Testis (tissue), 3 donors: ENCODE results near the gene KCND3. TPM values are rescaled to one million over a fixed set of nuclear protein-coding genes. Genes with fewer than 3 reads are reported as not detected.

Experiments used
- DNase-seq: peaks from one replicate; pipeline ENCODE4 v3.0.0-alpha.2; 2019
- H3K27ac ChIP-seq, 2 donors: fragments of 200-600 bp; sonication (generic); one replicate each; pipeline ENCODE4 v1.5.1; 2019
- H3K27me3 ChIP-seq: fragments of 200-600 bp; sonication (generic); one replicate; pipeline ENCODE4 v1.5.1; 2019
- H3K36me3 ChIP-seq: fragments of 200-600 bp; sonication (generic); one replicate; pipeline ENCODE4 v1.5.1; 2017; ENCODE audit warnings: low read depth; ENCODE audit errors: missing control alignments
- H3K4me1 ChIP-seq: fragments of 200-600 bp; sonication (generic); one replicate; pipeline ENCODE4 v1.5.1; 2019
- H3K4me3 ChIP-seq, 2 donors: fragments of 200-600 bp; sonication (generic); one replicate each; pipeline ENCODE4 v1.5.1; 2017 to 2019
- H3K9me3 ChIP-seq: fragments of 200-600 bp; sonication (generic); one replicate; pipeline ENCODE4 v1.5.1; 2017
- POLR2A ChIP-seq: fragments of 450-650 bp; IDR thresholded peaks from one replicate; pipeline ENCODE4 v1.6.1; 2017; ENCODE audit warnings: antibody characterized with exemption, mild to moderate bottlenecking, moderate library complexity
- whole genome bisulfite sequencing, 2 donors: methylation state at CpG; one replicate each; pipeline ENCODE4 v1.1.5; 2018; 5-methylcytosine and 5-hydroxymethylcytosine counted together
- intact Hi-C: fragments of 100-400 bp; cut with DNase I; formaldehyde crosslinking; loops from one replicate; pipeline ENCODE4 v1.15.1; 2023; ENCODE audit warnings: low total_unique reads
- polyA plus RNA-seq: library from polyadenylated mRNA; stranded (reverse); fragments of 350-450 nt; fragmentation: Illumina TruSeq; extraction: RNeasy Lipid Tissue Mini Kit (QIAGEN cat#74804); gene quantifications from one replicate; pipeline ENCODE4 v1.2.3, GENCODE V29; 2014; ENCODE audit warnings: low read depth, low replicate concordance; ENCODE audit not compliant: insufficient read depth
- total RNA-seq, 2 donors: library from RNA; depleted of rRNA; stranded (reverse); fragments of >200 nt; gene quantifications; one replicate each; pipeline ENCODE4 v1.2.3, GENCODE V29; 2016
- TF ChIP-seq, protein P1 (sequence below), 3 experiments: fragments of 450-650 bp in 2 of 3; fragments of 200-600 bp in 1 of 3; sonication (generic) in 1 of 3; IDR thresholded peaks; one replicate each; pipeline ENCODE4 v1.5.1; 2016 to 2019; ENCODE audit warnings: antibody characterized with exemption in 3 of 3, mild to moderate bottlenecking in 2 of 3, moderate library complexity in 1 of 3

Gene KCND3
- total and polyA plus RNA-seq, 3 donors from 2014 or later = 5.5 to 6.6 (median 6.0) TPM

DNA sequence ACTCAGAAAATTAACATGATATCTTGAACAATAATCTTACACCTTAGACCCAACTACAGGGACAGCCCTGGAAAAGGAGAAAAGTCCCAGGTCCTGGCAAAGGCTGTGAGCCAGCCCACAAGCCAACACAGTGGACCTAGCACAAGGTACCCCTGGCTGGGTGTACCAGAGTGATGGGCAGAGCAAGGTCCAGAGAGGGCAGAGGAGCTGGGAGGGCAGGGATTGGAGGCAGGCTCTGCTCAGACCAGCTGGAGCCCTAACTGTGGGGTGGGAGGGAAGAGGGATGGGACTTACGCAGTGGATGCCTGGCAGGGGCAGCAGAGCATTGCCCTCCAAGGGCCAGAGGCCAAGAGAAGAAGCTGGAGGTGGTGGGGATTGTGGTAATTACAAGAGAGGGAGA is 101.6 kb downstream of the KCND3 start:
- WGBS, 2 donors = 92 to 95% methylated on average over 1 of the region's 1 CpG
- intact Hi-C loops = no loop called here
- H3K27ac ChIP-seq = no peak overlapping the region
- H3K36me3 ChIP-seq = no peaks in the 10 kb centered on the region
- DNase-seq = no peak
- no peaks in the 10 kb centered on the region for H3K27me3 ChIP-seq
- no peak overlapping the region for H3K4me3 ChIP-seq
- no peaks in the 10 kb centered on the region for H3K4me1 ChIP-seq
- no peaks in the 10 kb centered on the region for H3K9me3 ChIP-seq
- no peak for TF ChIP-seq POLR2A
- TF ChIP-seq, protein P1, sequence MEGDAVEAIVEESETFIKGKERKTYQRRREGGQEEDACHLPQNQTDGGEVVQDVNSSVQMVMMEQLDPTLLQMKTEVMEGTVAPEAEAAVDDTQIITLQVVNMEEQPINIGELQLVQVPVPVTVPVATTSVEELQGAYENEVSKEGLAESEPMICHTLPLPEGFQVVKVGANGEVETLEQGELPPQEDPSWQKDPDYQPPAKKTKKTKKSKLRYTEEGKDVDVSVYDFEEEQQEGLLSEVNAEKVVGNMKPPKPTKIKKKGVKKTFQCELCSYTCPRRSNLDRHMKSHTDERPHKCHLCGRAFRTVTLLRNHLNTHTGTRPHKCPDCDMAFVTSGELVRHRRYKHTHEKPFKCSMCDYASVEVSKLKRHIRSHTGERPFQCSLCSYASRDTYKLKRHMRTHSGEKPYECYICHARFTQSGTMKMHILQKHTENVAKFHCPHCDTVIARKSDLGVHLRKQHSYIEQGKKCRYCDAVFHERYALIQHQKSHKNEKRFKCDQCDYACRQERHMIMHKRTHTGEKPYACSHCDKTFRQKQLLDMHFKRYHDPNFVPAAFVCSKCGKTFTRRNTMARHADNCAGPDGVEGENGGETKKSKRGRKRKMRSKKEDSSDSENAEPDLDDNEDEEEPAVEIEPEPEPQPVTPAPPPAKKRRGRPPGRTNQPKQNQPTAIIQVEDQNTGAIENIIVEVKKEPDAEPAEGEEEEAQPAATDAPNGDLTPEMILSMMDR (IDR thresholded peaks at IDR 0.05) = no peak

DNA sequence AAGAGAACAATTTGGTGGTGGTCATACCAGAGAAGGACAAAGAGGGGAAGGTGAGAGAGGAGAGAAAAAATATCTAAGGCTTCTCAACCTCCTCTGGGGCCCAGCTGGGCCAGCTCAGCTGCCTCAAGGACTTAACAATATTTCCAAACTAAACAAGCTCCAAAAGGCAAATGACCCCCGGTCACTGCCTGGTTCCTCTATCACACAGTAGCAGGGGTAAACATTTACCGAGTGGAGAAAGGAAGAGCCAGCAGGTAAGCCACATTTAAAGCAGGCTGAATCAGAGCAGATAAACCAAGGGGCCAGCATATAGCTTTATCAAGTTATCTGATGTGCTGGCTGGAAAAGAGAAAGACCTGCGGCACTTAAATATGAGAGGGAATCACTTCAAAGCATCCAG is 102.1 kb downstream of the KCND3 start:
- no peaks in the 10 kb centered on the region for H3K27me3 ChIP-seq
- intact Hi-C loops = no loop called here
- DNase-seq = no peak
- H3K9me3 ChIP-seq = no peaks in the 10 kb centered on the region
- no peaks in the 10 kb centered on the region for H3K36me3 ChIP-seq
- no peak overlapping the region for H3K27ac ChIP-seq
- 73 to 75% methylated on average over 3 of the region's 3 CpGs for WGBS, 2 donors
- no peak overlapping the region for H3K4me3 ChIP-seq
- TF ChIP-seq POLR2A = no peak
- TF ChIP-seq, protein P1 (IDR thresholded peaks at IDR 0.05) = no peak
- no peaks in the 10 kb centered on the region for H3K4me1 ChIP-seq

DNA sequence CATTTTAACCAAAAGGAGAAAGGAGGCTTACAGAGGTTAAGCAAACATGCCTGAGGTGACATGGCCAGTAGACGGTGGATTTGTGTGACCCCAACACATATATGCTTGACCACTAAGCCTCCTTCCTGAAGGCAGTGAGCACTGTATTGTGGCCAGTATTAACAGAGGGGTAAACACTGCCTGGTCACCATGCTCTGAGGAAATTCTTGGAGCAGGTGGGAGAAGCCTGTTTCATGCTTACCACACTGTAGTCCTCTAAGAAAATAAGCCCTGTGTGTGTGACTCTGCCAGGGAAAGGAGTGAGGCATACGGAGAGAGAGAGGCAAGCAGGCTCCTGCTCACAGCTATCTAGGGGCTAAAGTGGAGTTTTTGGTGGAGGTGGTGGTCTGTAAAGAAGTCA is 102.7 kb downstream of the KCND3 start:
- no peaks in the 10 kb centered on the region for H3K36me3 ChIP-seq
- H3K4me1 ChIP-seq = no peaks in the 10 kb centered on the region
- intact Hi-C loops = no loop called here
- no peak overlapping the region for H3K4me3 ChIP-seq
- H3K27ac ChIP-seq = no peak overlapping the region
- no peak for DNase-seq
- H3K27me3 ChIP-seq = no peaks in the 10 kb centered on the region
- WGBS, 2 donors = 74 to 87% methylated on average over 2 of the region's 2 CpGs
- no peak for TF ChIP-seq POLR2A
- TF ChIP-seq, protein P1 (IDR thresholded peaks at IDR 0.05) = no peak
- no peaks in the 10 kb centered on the region for H3K9me3 ChIP-seq

DNA sequence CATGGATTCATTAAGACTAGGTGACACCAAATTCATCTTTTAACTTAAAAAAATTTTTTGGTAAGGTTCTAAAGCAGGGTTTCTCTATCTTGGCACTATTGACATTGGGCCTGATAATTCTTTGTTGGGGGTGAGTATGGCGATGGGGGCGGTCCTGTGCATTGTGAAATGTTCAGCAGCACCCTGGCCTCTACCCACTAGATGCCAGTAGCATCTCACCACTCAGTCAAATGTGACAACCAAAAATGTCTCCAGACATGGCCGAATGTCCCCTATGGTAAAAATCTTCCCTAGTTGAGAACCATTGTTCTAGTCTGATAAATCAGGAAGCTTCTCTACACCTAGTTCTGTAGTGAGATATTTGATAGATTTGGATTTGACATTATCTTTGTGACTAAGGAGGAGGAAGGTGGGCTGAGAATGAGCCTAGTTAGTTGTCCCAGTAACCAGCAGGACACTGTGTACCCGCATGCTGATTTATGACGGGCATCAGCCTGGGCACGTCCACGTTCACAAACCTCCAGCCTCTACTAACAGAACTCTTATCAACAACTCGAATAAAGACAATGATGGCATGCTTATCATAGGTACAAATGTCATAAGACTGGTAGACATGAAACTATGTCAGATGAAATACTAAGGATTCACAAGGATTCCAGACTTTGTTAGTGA is 104.6 kb downstream of the KCND3 start:
- H3K27me3 ChIP-seq = no peaks in the 10 kb centered on the region
- no peaks in the 10 kb centered on the region for H3K9me3 ChIP-seq
- no peak for DNase-seq
- TF ChIP-seq POLR2A = no peak
- TF ChIP-seq, protein P1 (IDR thresholded peaks at IDR 0.05) = no peak
- no peak overlapping the region for H3K4me3 ChIP-seq
- intact Hi-C loops = no loop called here
- H3K36me3 ChIP-seq = no peaks in the 10 kb centered on the region
- 76 to 86% methylated on average over 8 of the region's 8 CpGs for WGBS, 2 donors
- H3K27ac ChIP-seq = no peak overlapping the region
- H3K4me1 ChIP-seq = no peaks in the 10 kb centered on the region

DNA sequence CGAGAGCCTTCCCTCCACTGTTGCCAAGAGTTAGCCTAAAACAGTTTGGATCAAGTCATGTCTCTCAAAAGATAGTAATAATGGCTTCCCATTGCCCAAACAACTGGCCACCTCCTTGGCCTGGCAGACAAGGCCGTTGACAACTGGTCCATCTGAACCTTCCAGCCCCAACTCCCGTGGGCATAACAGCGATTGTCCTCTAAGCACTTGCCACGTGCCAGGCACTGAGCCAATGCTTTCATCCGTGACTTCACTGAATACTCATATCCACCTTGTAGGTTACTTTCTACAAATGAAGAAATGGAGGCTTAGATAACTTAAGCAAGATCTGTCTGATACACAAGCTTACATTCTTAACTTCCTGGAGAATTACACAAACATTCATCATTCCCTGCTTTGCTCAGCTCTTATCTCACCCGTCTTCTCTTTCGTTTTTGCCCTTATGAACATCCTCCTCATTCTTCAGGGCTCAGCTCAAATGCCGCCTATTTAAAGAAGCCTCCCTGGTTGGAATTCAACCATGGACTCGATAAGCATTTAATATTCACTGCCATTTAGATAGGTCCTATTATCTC is 106.4 kb downstream of the KCND3 start:
- intact Hi-C loops = no loop called here
- H3K9me3 ChIP-seq = no peaks in the 10 kb centered on the region
- no peaks in the 10 kb centered on the region for H3K4me1 ChIP-seq
- 70 to 88% methylated on average over 10 of the region's 10 CpGs for WGBS, 2 donors
- no peak overlapping the region for H3K27ac ChIP-seq
- no peak for DNase-seq
- H3K4me3 ChIP-seq = no peak overlapping the region
- TF ChIP-seq, protein P1 (IDR thresholded peaks at IDR 0.05) = no peak
- no peak for TF ChIP-seq POLR2A
- no peaks in the 10 kb centered on the region for H3K27me3 ChIP-seq
- no peaks in the 10 kb centered on the region for H3K36me3 ChIP-seq
